GM12875 (cell line): ENCODE measurements around the gene SCAMP2.

Experiments
- H3K4me3 ChIP-seq: one replicate; pipeline ENCODE4 v1.5.1; 2011; ENCODE audit warnings: low read depth, low read length, control low read depth
- CTCF ChIP-seq: IDR thresholded peaks from 2 replicates; pipeline ENCODE4 v1.5.1; 2011; ENCODE audit warnings: low read depth, mild to moderate bottlenecking, control low read depth, inconsistent platforms, low read length, moderate library complexity, borderline replicate concordance; ENCODE audit not compliant: insufficient read depth

Gene SCAMP2

DNA sequence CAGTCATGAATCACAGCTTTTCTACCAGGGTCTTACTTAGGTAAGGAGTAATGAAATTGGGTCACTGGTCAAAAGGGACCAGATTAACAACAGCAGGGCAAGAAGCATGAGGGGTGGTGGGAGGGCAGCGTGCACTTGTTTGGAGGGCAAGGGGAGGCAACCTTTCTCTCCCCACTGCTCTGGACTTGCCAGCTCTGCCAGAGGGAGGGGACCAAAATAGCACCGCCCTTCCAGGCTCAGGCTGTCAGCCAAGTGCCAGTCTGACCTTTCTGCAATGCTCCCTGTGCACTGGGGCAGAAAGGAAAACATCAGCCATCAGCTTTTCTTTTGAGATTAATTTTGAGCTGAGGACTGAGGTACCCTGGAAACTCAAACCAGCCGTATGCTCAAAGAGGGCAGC is 25.7 kb downstream of the SCAMP2 start:
- no peak overlapping the region for H3K4me3 ChIP-seq
- TF ChIP-seq CTCF, result no peak

- no peak overlapping the region for H3K4me3 ChIP-seq
- TF ChIP-seq CTCF, result no peak
Measured at GRCh38 chr15:74845581-74845980, 27.6 kb downstream of the SCAMP2 start.

DNA sequence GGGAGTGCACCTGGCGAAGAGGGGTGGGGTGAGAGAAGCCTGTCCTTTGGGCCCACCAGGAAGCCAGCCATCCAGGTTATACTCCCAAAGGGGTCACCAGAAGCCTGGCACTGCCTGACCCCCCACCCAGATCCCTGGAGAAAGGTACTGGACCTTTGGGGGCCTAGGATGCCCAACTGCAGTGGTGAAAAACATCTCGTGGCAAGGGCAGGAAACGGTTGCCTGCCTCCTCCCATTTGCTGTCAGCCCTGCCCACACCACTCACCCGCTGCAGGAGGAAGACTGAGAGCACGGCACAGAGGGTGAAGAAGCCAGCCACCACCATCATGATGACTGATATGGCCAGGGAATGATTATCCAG is 28.0 kb downstream of the SCAMP2 start:
- H3K4me3 ChIP-seq, result no peak overlapping the region
- no peak for TF ChIP-seq CTCF

GRCh38 chr15:74844319-74845207 is 28.6 kb downstream of the SCAMP2 start:
- no peak overlapping the region for H3K4me3 ChIP-seq
- no peak for TF ChIP-seq CTCF

- no peak for TF ChIP-seq CTCF
- peak overlapping the region; percentile 15 for H3K4me3 ChIP-seq
Measured at GRCh38 chr15:74843891-74844299, 29.3 kb downstream of the SCAMP2 start.

- no peak for TF ChIP-seq CTCF
Measured at GRCh38 chr15:74843445-74843828, 29.7 kb downstream of the SCAMP2 start.

More at GRCh38 chr15:74843445-74843828, 29.7 kb downstream of the SCAMP2 start:
- H3K4me3 ChIP-seq, result peak overlapping the region; percentile 51
